ENCODE results near the gene PALLD. TPM values are rescaled to one million over a fixed set of nuclear protein-coding genes. Genes with fewer than 3 reads are reported as not detected.
A peak's percentile ranks its signal among the peaks of the same experiment; 100 is the strongest.

Gene PALLD
- total and polyA plus RNA-seq, 7 donors, result 40.7 to 1,991 (median 1,233) TPM

- H3K36me3 ChIP-seq, result peaks cover 0 to 38% (median 10%) of the 10 kb centered on the region in 4 donors
- H3K27me3 ChIP-seq, result no peaks in the 10 kb centered on the region
- no peak for DNase-seq
- WGBS, 2 donors, result 92 to 94% methylated on average over 3 of the region's 3 CpGs
- H3K9me3 ChIP-seq, result no peaks in the 10 kb centered on the region
- intact Hi-C loops (cut with DNase I), result loop anchor here (2.0 kb wide), 1 partner anchor 14 kb away; no protein-coding TSS in a partner anchor
- H3K27ac ChIP-seq, result peak overlapping the region; percentile 94 to 99 (median 98)
- peaks cover 3 to 98% (median 95%) of the 10 kb centered on the region in 4 donors for H3K4me1 ChIP-seq
- H3K4me3 ChIP-seq, result no peak overlapping the region
- no peak for TF ChIP-seq EP300 (IDR thresholded peaks at IDR 0.05)
- TF ChIP-seq POLR2AphosphoS5 (IDR thresholded peaks at IDR 0.05), result peak in 1 of 4 donors; percentile 13
Observed at GRCh38 chr4:168852387-168852786, 355.5 kb downstream of the PALLD start.

GRCh38 chr4:168852933-168853713, 356.3 kb downstream of the PALLD start:
- Histone ChIP-seq H3K9me3 (no peaks in the 10 kb centered on the region), H3K4me3 (no peak overlapping the region), H3K36me3 (peaks cover 0 to 38% (median 10%) of the 10 kb centered on the region in 4 donors), H3K27ac (peak overlapping the region; percentile 94 to 99 (median 98)), H3K4me1 (peaks cover 3 to 98% (median 96%) of the 10 kb centered on the region in 4 donors), H3K27me3 (no peaks in the 10 kb centered on the region)
- intact Hi-C loops (cut with DNase I), result loop anchor here (2.0 kb wide), 1 partner anchor 14 kb away; no protein-coding TSS in a partner anchor
- no peak for DNase-seq
- TF ChIP-seq EP300 (IDR thresholded peaks at IDR 0.05) (no peak), CTCF (IDR thresholded peaks at IDR 0.05) (no peak), POLR2AphosphoS5 (IDR thresholded peaks at IDR 0.05) (no peak), POLR2A (IDR thresholded peaks at IDR 0.05) (no peak)
- 58 to 84% methylated on average over 6 of the region's 6 CpGs for WGBS, 2 donors

GRCh38 chr4:168853770-168854169, 356.9 kb downstream of the PALLD start:
- DNase-seq, result no peak
- no peaks in the 10 kb centered on the region for H3K9me3 ChIP-seq
- H3K36me3 ChIP-seq, result peaks cover 0 to 38% (median 10%) of the 10 kb centered on the region in 4 donors
- peak overlapping the region; percentile 94 to 99 (median 98) for H3K27ac ChIP-seq
- peaks cover 3 to 98% (median 96%) of the 10 kb centered on the region in 4 donors for H3K4me1 ChIP-seq
- 83 to 84% methylated on average over 4 of the region's 4 CpGs for WGBS, 2 donors
- intact Hi-C loops (cut with DNase I), result loop anchor here (2.0 kb wide), 1 partner anchor 15 kb away; no protein-coding TSS in a partner anchor
- TF ChIP-seq CTCF (IDR thresholded peaks at IDR 0.05) (no peak), POLR2A (IDR thresholded peaks at IDR 0.05) (no peak), POLR2AphosphoS5 (IDR thresholded peaks at IDR 0.05) (peak in 2 of 4 donors; percentile 7 to 8), EP300 (IDR thresholded peaks at IDR 0.05) (no peak)
- no peak overlapping the region for H3K4me3 ChIP-seq
- no peaks in the 10 kb centered on the region for H3K27me3 ChIP-seq

DNA sequence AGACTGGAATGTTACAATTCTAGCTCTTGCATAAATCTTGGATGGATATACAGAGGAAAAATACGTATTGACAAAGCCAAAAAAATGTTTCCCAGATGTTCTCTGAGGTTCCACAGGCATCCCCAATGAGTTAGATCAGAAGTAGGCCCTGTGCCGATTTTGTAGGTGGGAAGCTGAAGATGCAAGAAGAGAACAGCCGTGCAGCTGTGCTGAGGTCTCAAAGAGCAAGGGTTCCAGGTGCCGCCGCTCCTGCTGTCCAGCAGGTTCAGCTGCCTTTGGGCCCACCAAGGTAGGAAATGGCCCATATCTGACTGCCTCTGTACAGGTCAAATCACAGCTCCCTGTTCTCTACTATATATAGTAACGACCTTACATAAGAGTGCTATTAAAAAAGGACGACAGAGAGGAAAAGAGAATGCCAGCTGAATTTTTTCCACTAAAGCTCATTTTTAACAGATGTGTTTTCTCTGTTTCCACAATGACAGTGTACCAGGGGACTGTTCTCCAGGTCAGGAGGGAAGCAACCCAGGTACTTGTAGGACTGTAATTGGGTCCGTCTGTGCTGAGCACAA, 357.6 kb downstream of the PALLD start:
- 78 to 82% methylated on average over 8 of the region's 8 CpGs for WGBS, 2 donors
- Histone ChIP-seq H3K4me1 (peaks cover under 1 to 98% (median 96%) of the 10 kb centered on the region in 4 donors), H3K4me3 (no peak overlapping the region)

More for the DNA sequence above, 357.6 kb downstream of the PALLD start:
- no peaks in the 10 kb centered on the region for H3K27me3 ChIP-seq
- DNase-seq, result peak; percentile 81
- no peaks in the 10 kb centered on the region for H3K9me3 ChIP-seq
- intact Hi-C loops (cut with DNase I), result no loop called here
- H3K36me3 ChIP-seq, result peaks cover 0 to 38% (median 10%) of the 10 kb centered on the region in 4 donors
- TF ChIP-seq CTCF (IDR thresholded peaks at IDR 0.05) (no peak), EP300 (IDR thresholded peaks at IDR 0.05) (peak; percentile 1 to 86 (median 56)), POLR2A (IDR thresholded peaks at IDR 0.05) (no peak), POLR2AphosphoS5 (IDR thresholded peaks at IDR 0.05) (peak; percentile 39 to 72 (median 60))
- peak overlapping the region; percentile 94 to 99 (median 98) for H3K27ac ChIP-seq

Data from sigmoid colon (tissue), 7 donors.